Retinal pigment epithelial cell (primary cell): ENCODE data around the gene SLC18A3.

Experiments
- DNase-seq: peaks from one replicate; pipeline ENCODE4 v3.0.0-alpha.2; 2010; ENCODE audit warnings: low read depth
- H3K4me3 ChIP-seq: 2 replicates; pipeline ENCODE4 v1.5.1; 2011; ENCODE audit warnings: mild to moderate bottlenecking, low read length, control low read depth, moderate library complexity
- CTCF ChIP-seq: conservative IDR thresholded peaks from 2 replicates; pipeline ENCODE4 v1.5.1; 2011; ENCODE audit warnings: low read depth, low read length, control low read depth, inconsistent platforms

SLC18A3 gene

GRCh38 chr10:49627038-49627437 is 16.9 kb downstream of the SLC18A3 start:
- TF ChIP-seq CTCF, result no peak
- H3K4me3 ChIP-seq, result no peak overlapping the region
- DNase-seq, result no peak

DNA sequence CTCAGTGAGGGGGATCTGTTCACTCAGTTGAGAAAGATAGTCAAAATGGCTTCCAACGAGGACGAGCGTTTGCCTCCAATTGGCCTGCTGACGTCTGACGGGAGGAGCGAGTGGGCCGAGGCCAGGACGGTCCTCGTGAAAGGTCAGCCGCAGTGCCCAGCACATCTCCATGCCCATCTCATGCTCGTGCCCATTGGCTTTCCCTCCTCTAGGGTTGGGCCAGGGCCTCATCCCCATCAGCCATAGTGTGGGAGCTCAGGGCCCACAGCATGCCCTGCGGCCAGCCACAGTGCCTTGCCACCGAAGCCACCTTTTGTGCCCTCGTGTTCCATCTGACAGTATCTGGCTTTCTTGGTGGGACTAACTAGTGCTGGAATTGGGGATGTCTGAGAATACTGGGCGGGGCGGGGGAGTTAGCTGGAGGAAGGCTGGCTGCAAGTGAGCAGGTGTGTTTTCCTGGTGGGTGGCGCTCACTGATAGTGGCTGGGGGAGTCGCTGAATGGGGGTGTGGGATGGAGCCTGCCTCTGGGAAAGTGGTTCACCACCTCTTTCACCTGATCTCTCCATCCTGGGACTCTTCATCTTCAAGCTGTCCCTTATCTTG is 17.6 kb downstream of the SLC18A3 start:
- DNase-seq, result no peak
- TF ChIP-seq CTCF, result no peak
- no peak overlapping the region for H3K4me3 ChIP-seq

- no peak for TF ChIP-seq CTCF
- no peak for DNase-seq
Observed at GRCh38 chr10:49628599-49628998, 18.5 kb downstream of the SLC18A3 start.

DNA sequence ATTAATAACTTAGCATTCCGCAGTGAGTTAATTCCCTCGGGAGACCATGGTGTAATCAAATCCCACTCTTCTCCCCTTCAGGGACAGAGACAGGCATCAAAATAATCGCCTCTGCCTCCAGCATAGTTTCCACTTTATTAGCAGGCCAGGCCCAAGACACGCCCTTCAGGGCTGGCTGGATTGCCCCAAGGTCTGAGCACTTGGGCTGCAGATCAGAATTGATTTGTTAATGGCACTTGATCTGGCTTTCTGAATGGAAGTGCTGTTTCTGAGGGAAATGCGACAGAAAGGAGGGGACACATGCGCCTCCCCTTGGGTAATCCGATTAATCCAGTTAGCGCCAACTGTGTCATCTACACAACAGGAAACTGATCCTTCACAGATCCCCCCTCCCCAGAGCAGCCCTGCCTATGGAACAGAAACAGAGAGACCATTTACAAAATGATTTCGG is 19.3 kb downstream of the SLC18A3 start:
- no peak overlapping the region for H3K4me3 ChIP-seq
- TF ChIP-seq CTCF, result no peak
- no peak for DNase-seq

More at GRCh38 chr10:49628599-49628998, 18.5 kb downstream of the SLC18A3 start:
- no peak overlapping the region for H3K4me3 ChIP-seq

- no peak for DNase-seq
- no peak for TF ChIP-seq CTCF
- no peak overlapping the region for H3K4me3 ChIP-seq
Observed at GRCh38 chr10:49631975-49632374, 21.9 kb downstream of the SLC18A3 start.

GRCh38 chr10:49632406-49633317 is 22.6 kb downstream of the SLC18A3 start:
- H3K4me3 ChIP-seq, result no peak overlapping the region
- no peak for TF ChIP-seq CTCF
- no peak for DNase-seq
